Measurements from ENCODE around the gene DRGX. TPM values are rescaled to one million over a fixed set of nuclear protein-coding genes. Genes with fewer than 3 reads are reported as not detected.

DRGX gene
- total RNA-seq, 1 donor from 2014 or later = not detected

DNA sequence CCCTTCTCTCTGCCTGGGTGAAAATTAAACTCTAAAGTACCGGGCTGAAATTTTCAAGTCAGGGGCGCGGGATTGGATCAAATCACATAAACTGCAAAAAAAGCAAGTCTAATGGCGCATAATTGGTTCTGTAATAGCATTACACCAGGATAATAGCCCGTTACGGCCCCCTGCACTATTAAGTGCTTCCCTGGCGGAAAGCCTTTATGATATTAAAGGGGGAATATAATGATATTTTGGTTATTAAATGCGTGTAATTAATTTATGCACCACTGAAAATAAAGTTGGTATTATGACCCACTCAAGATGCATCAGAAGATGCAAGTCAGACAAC, 744 bp upstream of the DRGX start:
- H3K4me3 Mint-ChIP-seq (ENCODE audit: unreplicated experiment) = peak overlapping the region; percentile 14
- no peaks in the 10 kb centered on the region for H3K9me3 Mint-ChIP-seq (ENCODE audit: unreplicated experiment)
- no peaks in the 10 kb centered on the region for H3K36me3 Mint-ChIP-seq (ENCODE audit: low read depth, unreplicated experiment)
- DNase-seq (ENCODE audit: low spot score) = no peak
- peaks cover 17% of the 10 kb centered on the region for H3K4me1 Mint-ChIP-seq (ENCODE audit: unreplicated experiment)
- TF ChIP-seq, protein P1, sequence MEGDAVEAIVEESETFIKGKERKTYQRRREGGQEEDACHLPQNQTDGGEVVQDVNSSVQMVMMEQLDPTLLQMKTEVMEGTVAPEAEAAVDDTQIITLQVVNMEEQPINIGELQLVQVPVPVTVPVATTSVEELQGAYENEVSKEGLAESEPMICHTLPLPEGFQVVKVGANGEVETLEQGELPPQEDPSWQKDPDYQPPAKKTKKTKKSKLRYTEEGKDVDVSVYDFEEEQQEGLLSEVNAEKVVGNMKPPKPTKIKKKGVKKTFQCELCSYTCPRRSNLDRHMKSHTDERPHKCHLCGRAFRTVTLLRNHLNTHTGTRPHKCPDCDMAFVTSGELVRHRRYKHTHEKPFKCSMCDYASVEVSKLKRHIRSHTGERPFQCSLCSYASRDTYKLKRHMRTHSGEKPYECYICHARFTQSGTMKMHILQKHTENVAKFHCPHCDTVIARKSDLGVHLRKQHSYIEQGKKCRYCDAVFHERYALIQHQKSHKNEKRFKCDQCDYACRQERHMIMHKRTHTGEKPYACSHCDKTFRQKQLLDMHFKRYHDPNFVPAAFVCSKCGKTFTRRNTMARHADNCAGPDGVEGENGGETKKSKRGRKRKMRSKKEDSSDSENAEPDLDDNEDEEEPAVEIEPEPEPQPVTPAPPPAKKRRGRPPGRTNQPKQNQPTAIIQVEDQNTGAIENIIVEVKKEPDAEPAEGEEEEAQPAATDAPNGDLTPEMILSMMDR (IDR thresholded peaks at IDR 0.05; ENCODE audit: unreplicated experiment) = no peak
- peaks cover 22% of the 10 kb centered on the region for H3K27me3 Mint-ChIP-seq (ENCODE audit: unreplicated experiment)
- H3K27ac Mint-ChIP-seq (ENCODE audit: unreplicated experiment) = no peak overlapping the region

- H3K27ac Mint-ChIP-seq (ENCODE audit: unreplicated experiment) = no peak overlapping the region
- H3K4me3 Mint-ChIP-seq (ENCODE audit: unreplicated experiment) = peak overlapping the region; percentile 76
- TF ChIP-seq, protein P1 (IDR thresholded peaks at IDR 0.05; ENCODE audit: unreplicated experiment) = no peak
- H3K27me3 Mint-ChIP-seq (ENCODE audit: unreplicated experiment) = peaks cover 22% of the 10 kb centered on the region
- H3K36me3 Mint-ChIP-seq (ENCODE audit: low read depth, unreplicated experiment) = no peaks in the 10 kb centered on the region
- peaks cover 17% of the 10 kb centered on the region for H3K4me1 Mint-ChIP-seq (ENCODE audit: unreplicated experiment)
- H3K9me3 Mint-ChIP-seq (ENCODE audit: unreplicated experiment) = no peaks in the 10 kb centered on the region
- peak; percentile 22 for DNase-seq (ENCODE audit: low spot score)
Observed at GRCh38 chr10:49394933-49395740, 752 bp downstream of the DRGX start.

GRCh38 chr10:49393757-49394156, 2.1 kb downstream of the DRGX start:
- H3K27me3 Mint-ChIP-seq (ENCODE audit: unreplicated experiment) = peaks cover 22% of the 10 kb centered on the region
- TF ChIP-seq, protein P1 (IDR thresholded peaks at IDR 0.05; ENCODE audit: unreplicated experiment) = peak; percentile 41
- H3K4me1 Mint-ChIP-seq (ENCODE audit: unreplicated experiment) = peaks cover 17% of the 10 kb centered on the region
- H3K36me3 Mint-ChIP-seq (ENCODE audit: low read depth, unreplicated experiment) = no peaks in the 10 kb centered on the region
- DNase-seq (ENCODE audit: low spot score) = no peak
- H3K4me3 Mint-ChIP-seq (ENCODE audit: unreplicated experiment) = no peak overlapping the region
- H3K27ac Mint-ChIP-seq (ENCODE audit: unreplicated experiment) = no peak overlapping the region
- H3K9me3 Mint-ChIP-seq (ENCODE audit: unreplicated experiment) = no peaks in the 10 kb centered on the region

DNA sequence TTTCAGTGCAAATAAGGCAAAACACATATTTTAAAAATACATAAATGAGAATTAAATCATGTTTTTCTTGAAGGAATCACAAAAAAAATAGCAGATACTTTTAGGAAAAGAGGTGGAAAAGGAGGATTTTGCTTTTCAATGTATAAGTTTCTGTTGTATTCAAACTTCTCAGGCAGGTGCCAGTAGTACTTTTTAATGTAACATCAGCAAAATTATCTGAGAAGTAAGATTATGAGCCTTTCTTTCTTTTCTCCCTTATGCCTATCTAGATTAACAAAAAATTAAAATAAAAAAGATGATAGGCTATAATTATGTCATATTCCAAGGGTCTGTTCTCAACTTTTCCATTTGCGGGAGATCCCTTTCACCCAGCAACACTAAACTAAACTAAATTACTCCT, 2.6 kb downstream of the DRGX start:
- TF ChIP-seq, protein P1 (IDR thresholded peaks at IDR 0.05; ENCODE audit: unreplicated experiment) = no peak
- Mint-ChIP-seq H3K9me3 (ENCODE audit: unreplicated experiment) (no peaks in the 10 kb centered on the region), H3K4me3 (ENCODE audit: unreplicated experiment) (no peak overlapping the region), H3K36me3 (ENCODE audit: low read depth, unreplicated experiment) (no peaks in the 10 kb centered on the region), H3K27me3 (ENCODE audit: unreplicated experiment) (peaks cover 20% of the 10 kb centered on the region), H3K4me1 (ENCODE audit: unreplicated experiment) (peaks cover 17% of the 10 kb centered on the region), H3K27ac (ENCODE audit: unreplicated experiment) (no peak overlapping the region)
- DNase-seq (ENCODE audit: low spot score) = no peak

GRCh38 chr10:49389361-49389933, 6.4 kb downstream of the DRGX start:
- no peaks in the 10 kb centered on the region for H3K9me3 Mint-ChIP-seq (ENCODE audit: unreplicated experiment)

More at GRCh38 chr10:49389361-49389933, 6.4 kb downstream of the DRGX start:
- no peaks in the 10 kb centered on the region for H3K4me1 Mint-ChIP-seq (ENCODE audit: unreplicated experiment)
- H3K27me3 Mint-ChIP-seq (ENCODE audit: unreplicated experiment) = peaks cover 11% of the 10 kb centered on the region
- no peak overlapping the region for H3K27ac Mint-ChIP-seq (ENCODE audit: unreplicated experiment)
- DNase-seq (ENCODE audit: low spot score) = no peak
- no peaks in the 10 kb centered on the region for H3K36me3 Mint-ChIP-seq (ENCODE audit: low read depth, unreplicated experiment)
- H3K4me3 Mint-ChIP-seq (ENCODE audit: unreplicated experiment) = no peak overlapping the region
- TF ChIP-seq, protein P1 (IDR thresholded peaks at IDR 0.05; ENCODE audit: unreplicated experiment) = no peak

Data from endothelial cell (in vitro differentiated cells).